ENCODE measurements around the gene SF3A2.

The SF3A2 gene

GRCh38 chr19:2243274-2244124, 6.9 kb downstream of the SF3A2 start:
- ATAC-seq: peak; percentile 5; the same call in 1 of the 3 replicates
- TF ChIP-seq TCF4 (CRISPR knock-in tag; IDR thresholded peaks at IDR 0.05; ENCODE audit: borderline replicate concordance) (peak; percentile 91; the same call in 1 of the 2 replicates), RARB (CRISPR knock-in tag; IDR thresholded peaks at IDR 0.05) (no peak), TSHZ2 (CRISPR knock-in tag; IDR thresholded peaks at IDR 0.05) (peak; percentile 71; the same call in 1 of the 2 replicates), ZNF70 (CRISPR knock-in tag; IDR thresholded peaks at IDR 0.05) (0 out of 2 replicates have a peak, but pooled peaks have one; percentile 10), OSR1 (CRISPR knock-in tag; IDR thresholded peaks at IDR 0.05) (no peak), PPARA (CRISPR knock-in tag; IDR thresholded peaks at IDR 0.05; ENCODE audit: borderline replicate concordance) (no peak), ISL1 (CRISPR knock-in tag; IDR thresholded peaks at IDR 0.05) (no peak), ARNTL (CRISPR knock-in tag; IDR thresholded peaks at IDR 0.05; ENCODE audit: borderline replicate concordance, low read depth) (no peak)

GRCh38 chr19:2244125-2244411, 7.4 kb downstream of the SF3A2 start:
- no peak for ATAC-seq
- TF ChIP-seq CSRNP3 (CRISPR knock-in tag; IDR thresholded peaks at IDR 0.05) (no peak), ZNF8 (CRISPR knock-in tag; IDR thresholded peaks at IDR 0.05) (no peak), ZNF70 (CRISPR knock-in tag; IDR thresholded peaks at IDR 0.05) (no peak), ZFP3 (CRISPR knock-in tag; IDR thresholded peaks at IDR 0.05) (no peak)

GRCh38 chr19:2244486-2244885, 7.9 kb downstream of the SF3A2 start:
- ATAC-seq: no peak
- TF ChIP-seq TCF4 (CRISPR knock-in tag; IDR thresholded peaks at IDR 0.05; ENCODE audit: borderline replicate concordance): no peak
- no peak for TF ChIP-seq CSRNP3 (CRISPR knock-in tag; IDR thresholded peaks at IDR 0.05)
- no peak for TF ChIP-seq SNAI2 (CRISPR knock-in tag; IDR thresholded peaks at IDR 0.05)
- TF ChIP-seq ARNTL (CRISPR knock-in tag; IDR thresholded peaks at IDR 0.05; ENCODE audit: borderline replicate concordance, low read depth): no peak
- TF ChIP-seq CSDC2 (CRISPR knock-in tag; IDR thresholded peaks at IDR 0.05): no peak
- no peak for TF ChIP-seq OSR1 (CRISPR knock-in tag; IDR thresholded peaks at IDR 0.05)
- TF ChIP-seq ZFP3 (CRISPR knock-in tag; IDR thresholded peaks at IDR 0.05): no peak
- TF ChIP-seq BACH2 (CRISPR knock-in tag; IDR thresholded peaks at IDR 0.05; ENCODE audit: borderline replicate concordance): no peak
- no peak for TF ChIP-seq PPARA (CRISPR knock-in tag; IDR thresholded peaks at IDR 0.05; ENCODE audit: borderline replicate concordance)
- no peak for TF ChIP-seq RARB (CRISPR knock-in tag; IDR thresholded peaks at IDR 0.05)
- no peak for TF ChIP-seq TOX (CRISPR knock-in tag; IDR thresholded peaks at IDR 0.05; ENCODE audit: borderline replicate concordance)
- no peak for TF ChIP-seq ESRRG (CRISPR knock-in tag; IDR thresholded peaks at IDR 0.05)
- no peak for TF ChIP-seq PATZ1 (CRISPR knock-in tag; IDR thresholded peaks at IDR 0.05; ENCODE audit: borderline replicate concordance)
- TF ChIP-seq ZC3H10 (CRISPR knock-in tag; IDR thresholded peaks at IDR 0.05): no peak
- TF ChIP-seq GLIS3 (CRISPR knock-in tag; IDR thresholded peaks at IDR 0.05): no peak
- no peak for TF ChIP-seq CREB5 (CRISPR knock-in tag; IDR thresholded peaks at IDR 0.05; ENCODE audit: low read depth)
- TF ChIP-seq ZNF70 (CRISPR knock-in tag; IDR thresholded peaks at IDR 0.05): no peak
- no peak for TF ChIP-seq ZFP30 (CRISPR knock-in tag; IDR thresholded peaks at IDR 0.05)
- no peak for TF ChIP-seq ZNF8 (CRISPR knock-in tag; IDR thresholded peaks at IDR 0.05)
